Right lobe of liver (tissue), 6 donors: Measurements from ENCODE around the gene HOXD10. TPM values are rescaled to one million over a fixed set of nuclear protein-coding genes. Genes with fewer than 3 reads are reported as not detected.

Experiments used
- ATAC-seq, 4 donors: fragments of 200-7000 bp; cut with Tn5 transposase; one replicate each; pipeline ENCODE4 v1.9.1; 2020; ENCODE audit warnings: mild to moderate bottlenecking in 4 of 4, moderate library complexity in 4 of 4
- DNase-seq, 3 donors: peaks; one replicate each; pipeline ENCODE4 v3.0.0-alpha.2; 2020
- H3K27ac ChIP-seq, 3 donors: fragments of 200-600 bp; one replicate each; pipeline ENCODE4 v1.8.0; 2022
- H3K27me3 ChIP-seq, 2 donors: fragments of 200-600 bp; one replicate each; pipeline ENCODE4 v1.8.0; 2022
- H3K36me3 ChIP-seq, 4 donors: fragments of 200-600 bp; sonication (generic) in 1 of 4; one replicate each; pipeline versions ENCODE4 v1.5.1 to v1.8.0; 2017 to 2022; ENCODE audit warnings: control low read depth in 1 of 4
- H3K4me1 ChIP-seq, 4 donors: fragments of 200-600 bp; sonication (generic) in 1 of 4; one replicate each; pipeline versions ENCODE4 v1.5.1 to v1.8.0; 2017 to 2022; ENCODE audit warnings: control low read depth in 1 of 4
- H3K4me3 ChIP-seq, 3 donors: fragments of 200-600 bp; one replicate each; pipeline ENCODE4 v1.8.0; 2022
- H3K9me3 ChIP-seq, 4 donors: fragments of 200-600 bp; sonication (generic) in 1 of 4; one replicate each; pipeline versions ENCODE4 v1.5.1 to v1.8.0; 2017 to 2022; ENCODE audit warnings: control low read depth in 1 of 4
- CTCF ChIP-seq, 4 donors: fragments of 200-600 bp in 3 of 4; fragments of 450-650 bp in 1 of 4; IDR thresholded peaks; one replicate each; pipeline versions ENCODE4 v1.5.1 to v1.8.0; 2016 to 2022; ENCODE audit warnings: antibody characterized with exemption in 4 of 4, mild to moderate bottlenecking in 2 of 4
- POLR2A ChIP-seq: fragments of 450-650 bp; IDR thresholded peaks from one replicate; pipeline ENCODE4 v1.6.1; 2017; ENCODE audit warnings: antibody characterized with exemption, mild to moderate bottlenecking
- WGBS: methylation state at CpG from one replicate; pipeline ENCODE4 v1.1.6; 2018; ENCODE audit warnings: low coverage, low lambda C conversion rate; ENCODE audit not compliant: insufficient coverage; ENCODE audit errors: missing lambda C conversion rate; 5-methylcytosine and 5-hydroxymethylcytosine counted together
- intact Hi-C, 2 donors: fragments of 100-400 bp; cut with DNase I; formaldehyde crosslinking; loops; one replicate each; pipeline versions ENCODE4 v1.11.2 to v1.14.1; 2022
- total RNA-seq, 6 experiments: library from RNA; depleted of rRNA in 2 of 6; stranded (reverse); fragments of >200 nt in 2 of 6; fragmentation: NEBNext Ultra II Directional in 3 of 6; extraction: Animal tissue kit (Norgen Biotek cat#: 25700) in 3 of 6; gene quantifications; one replicate each; pipeline versions ENCODE4 v1.1.0 to v1.2.4, GENCODE V29; 2016 to 2023
- donor health status: DM: no; HTN: yes; CAD: no.
- donor health status: DM: no; HTN: no; CAD: no.
- donor health status: DM: no; HTN: no; CAD: no.
- donor health status: DM: no; HTN: yes; CAD: no.
- donor health status: DM: no; HTN: yes; CAD: no.

HOXD10 gene
- total RNA-seq, 6 experiments from 2014 or later, result not detected

GRCh38 chr2:176100547-176101140 lies 15.9 kb upstream of the HOXD10 start:
- 8% methylated on average over 13 of the region's 28 CpGs for WGBS
- no peak overlapping the region for H3K27ac ChIP-seq
- peaks cover 25 to 91% of the 10 kb centered on the region in 2 donors for H3K27me3 ChIP-seq
- peaks cover 0 to 14% (median 6%) of the 10 kb centered on the region in 4 donors for H3K4me1 ChIP-seq
- TF ChIP-seq POLR2A (no peak), CTCF (IDR thresholded peaks at IDR 0.05) (no peak)
- intact Hi-C loops, result no loop called here
- H3K9me3 ChIP-seq, result no peaks in the 10 kb centered on the region
- no peaks in the 10 kb centered on the region for H3K36me3 ChIP-seq
- no peak for DNase-seq
- no peak overlapping the region for H3K4me3 ChIP-seq
- no peak for ATAC-seq

GRCh38 chr2:176101216-176101830 lies 15.3 kb upstream of the HOXD10 start:
- ATAC-seq, result no peak
- no peak for TF ChIP-seq CTCF (IDR thresholded peaks at IDR 0.05)
- no peak for TF ChIP-seq POLR2A
- WGBS, result 0% methylated on average over 2 of the region's 2 CpGs
- intact Hi-C loops, result no loop called here
- no peak overlapping the region for H3K27ac ChIP-seq
- H3K36me3 ChIP-seq, result no peaks in the 10 kb centered on the region
- H3K4me1 ChIP-seq, result peaks cover 0 to 14% (median 6%) of the 10 kb centered on the region in 4 donors
- DNase-seq, result no peak
- no peak overlapping the region for H3K4me3 ChIP-seq
- H3K9me3 ChIP-seq, result no peaks in the 10 kb centered on the region
- H3K27me3 ChIP-seq, result peaks cover 25 to 91% of the 10 kb centered on the region in 2 donors

- DNase-seq, result no peak
- no peak for TF ChIP-seq POLR2A
- TF ChIP-seq CTCF (IDR thresholded peaks at IDR 0.05), result no peak
- intact Hi-C loops, result no loop called here
- no peak overlapping the region for H3K4me3 ChIP-seq
- H3K36me3 ChIP-seq, result no peaks in the 10 kb centered on the region
- peaks cover 25 to 90% of the 10 kb centered on the region in 2 donors for H3K27me3 ChIP-seq
- peaks cover 0 to 14% (median 5%) of the 10 kb centered on the region in 4 donors for H3K4me1 ChIP-seq
- ATAC-seq, result no peak
- H3K27ac ChIP-seq, result no peak overlapping the region
- WGBS, result 32% methylated on average over 4 of the region's 5 CpGs
- H3K9me3 ChIP-seq, result no peaks in the 10 kb centered on the region
Measured at GRCh38 chr2:176101842-176102241, 14.7 kb upstream of the HOXD10 start.

GRCh38 chr2:176102309-176102866 lies 14.2 kb upstream of the HOXD10 start:
- TF ChIP-seq CTCF (IDR thresholded peaks at IDR 0.05) (no peak), POLR2A (no peak)
- intact Hi-C loops, result no loop called here
- DNase-seq (no peak), ATAC-seq (no peak)
- H3K27me3 ChIP-seq, result peaks cover 25 to 87% of the 10 kb centered on the region in 2 donors
- H3K4me1 ChIP-seq, result peaks cover 0 to 10% (median 2%) of the 10 kb centered on the region in 4 donors
- no peaks in the 10 kb centered on the region for H3K9me3 ChIP-seq
- H3K27ac ChIP-seq, result no peak overlapping the region
- H3K4me3 ChIP-seq, result no peak overlapping the region
- 6% methylated on average over 7 of the region's 7 CpGs for WGBS
- H3K36me3 ChIP-seq, result no peaks in the 10 kb centered on the region
